ENCODE measurements around the gene MAGI2.

- TF ChIP-seq CTCF (conservative IDR thresholded peaks at IDR 0.05; ENCODE audit: low read depth in 2 of 2), result no peak
- TF ChIP-seq REST (IDR thresholded peaks at IDR 0.05; ENCODE audit: unreplicated experiment), result no peak
- TF ChIP-seq EZH2phosphoT487 (IDR thresholded peaks at IDR 0.05; ENCODE audit: unreplicated experiment), result no peak
- no peak for TF ChIP-seq POLR2AphosphoS5 (IDR thresholded peaks at IDR 0.05; ENCODE audit: low read depth)
- TF ChIP-seq ZNF462 (CRISPR knock-in tag; IDR thresholded peaks at IDR 0.05), result no peak
- no peak for TF ChIP-seq ZNF114 (CRISPR knock-in tag; IDR thresholded peaks at IDR 0.05)
- TF ChIP-seq CREB1 (CRISPR knock-in tag; IDR thresholded peaks at IDR 0.05; ENCODE audit: low read depth), result no peak
- no peak for TF ChIP-seq EZH2 (IDR thresholded peaks at IDR 0.05; ENCODE audit: low read depth, unreplicated experiment)
Observed at GRCh38 chr7:78712111-78712510, 741.4 kb downstream of the MAGI2 start.
